GM18502 (cell line): ENCODE results near the gene FARP1.

ENCODE experiments used
- ATAC-seq: cut with Tn5 transposase; IDR thresholded peaks from one replicate; pipeline ENCODE4 v1.9.1; 2021; ENCODE audit warnings: mild to moderate bottlenecking; ENCODE audit not compliant: unreplicated experiment, poor library complexity

FARP1 gene

DNA sequence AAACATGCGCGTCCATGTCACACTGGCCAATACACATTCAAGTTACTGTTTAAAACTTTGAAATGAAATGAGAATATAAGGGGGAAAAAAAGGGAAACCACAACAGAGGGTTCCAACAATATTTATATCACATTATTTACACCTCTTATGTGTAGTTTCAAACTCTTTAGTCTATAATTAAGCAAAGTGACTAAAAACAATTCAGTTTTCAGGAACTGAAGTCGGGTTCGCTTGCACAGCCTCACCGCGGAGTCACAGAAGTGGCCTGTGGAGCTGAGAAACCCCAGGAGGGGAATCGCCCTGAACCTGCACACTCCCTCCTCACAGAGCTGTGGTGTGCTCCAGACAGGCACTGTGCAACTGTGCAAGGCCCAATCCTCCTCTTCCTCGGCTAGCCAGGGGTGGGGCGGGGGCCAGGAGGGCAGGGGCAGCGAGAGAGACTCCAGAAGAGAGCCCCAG lies 358.1 kb downstream of the FARP1 start:
- ATAC-seq = peak; percentile 78

DNA sequence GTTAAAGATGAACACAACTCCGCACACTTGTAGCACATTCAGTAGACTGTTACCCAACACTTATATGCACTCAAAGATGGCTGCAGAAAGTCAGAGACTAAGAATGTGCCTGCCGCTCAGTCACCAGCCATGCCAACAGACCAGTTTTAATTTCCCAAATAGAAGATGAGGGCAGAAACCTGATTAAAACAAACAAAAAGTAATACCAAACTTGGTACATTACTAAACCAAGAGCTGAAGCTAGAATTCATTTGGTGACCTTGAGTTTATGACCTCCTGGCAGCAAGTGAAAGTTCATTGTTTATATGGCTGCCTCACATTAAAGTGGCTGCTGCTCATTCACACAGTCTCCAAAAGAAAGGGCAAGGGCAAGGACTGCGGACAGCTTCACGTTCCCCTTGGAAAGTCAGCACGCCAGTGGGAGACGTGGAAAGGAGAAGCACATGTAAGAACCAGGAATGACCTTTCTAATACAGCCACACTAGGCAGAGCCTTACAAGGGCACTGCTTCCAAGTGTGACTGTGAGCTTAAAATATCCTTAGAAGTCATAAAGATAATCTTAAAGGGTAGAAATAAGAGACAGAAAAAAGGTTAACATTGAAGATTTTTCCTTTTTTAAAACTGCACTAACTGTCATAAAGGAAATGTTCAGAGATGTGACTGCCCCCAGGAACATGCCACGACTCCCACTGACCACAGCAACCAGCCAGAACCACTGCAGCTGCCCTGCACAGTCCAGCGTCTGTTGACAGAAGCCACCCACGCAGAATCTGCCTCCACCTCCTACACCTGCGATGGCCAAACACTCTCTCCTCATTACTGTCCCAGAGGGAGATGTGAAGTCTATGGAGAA lies 360.5 kb downstream of the FARP1 start:
- ATAC-seq = no peak

DNA sequence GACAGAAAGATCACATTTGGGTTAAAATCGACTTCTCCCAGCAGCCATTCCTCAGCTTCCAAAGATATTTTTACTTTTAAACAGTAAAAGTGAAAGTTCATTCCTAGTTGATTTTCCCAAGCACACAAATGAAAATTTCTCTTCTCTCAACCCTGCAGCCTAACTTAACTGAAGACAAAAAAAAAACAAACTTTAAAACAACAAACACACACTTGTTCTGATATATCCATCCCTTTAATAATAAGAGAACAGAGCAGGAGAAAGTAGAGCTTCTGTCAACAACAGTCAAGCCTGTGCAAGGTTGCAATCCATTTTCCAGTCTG lies 361.1 kb downstream of the FARP1 start:
- no peak for ATAC-seq

DNA sequence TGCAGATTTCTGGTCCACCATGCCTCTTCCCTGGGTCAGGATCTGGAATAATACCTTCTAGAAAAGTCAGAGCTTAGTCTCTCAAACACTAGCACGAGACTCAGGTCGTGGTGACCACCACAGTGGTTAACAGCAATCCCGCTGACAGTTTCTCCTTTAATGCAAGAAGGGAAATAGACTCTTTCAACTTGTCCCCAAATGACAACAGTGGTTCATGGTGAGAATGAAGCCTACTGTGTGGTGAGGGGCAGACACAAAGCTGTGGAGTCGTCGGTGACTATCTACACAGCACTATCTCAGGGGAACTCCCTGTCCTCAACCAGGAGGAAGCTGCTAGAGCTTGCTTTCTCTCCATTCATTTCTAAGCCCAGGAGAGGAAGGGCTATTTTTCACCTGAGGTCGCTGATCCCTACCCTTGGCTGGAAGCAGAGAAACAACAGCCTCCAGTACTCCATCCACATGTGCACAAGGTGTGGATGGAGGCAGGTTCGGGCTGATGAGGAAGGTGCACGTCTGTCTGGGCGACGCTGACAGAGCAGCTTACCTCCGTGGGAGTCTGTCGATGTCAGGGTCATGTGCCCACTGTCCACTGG lies 361.6 kb downstream of the FARP1 start:
- peak; percentile 62 for ATAC-seq
